Stimulated activated CD4-positive, alpha-beta T cell treated with anti-CD3 and anti-CD28 coated beads, TNF-alpha, amount 100 ng/mL, for 4 hours (primary cell): Measurements from ENCODE around the gene KISS1R.
"Not testable (repeated sequence)": the region's sequence is repeated elsewhere in the genome, so short reads cannot be mapped to it uniquely, and the experiment has no call there.

Experiments used
- DNase-seq, 3 experiments: peaks; one replicate each; pipeline ENCODE4 v3.0.0-alpha.2; 2020; ENCODE audit warnings: low read depth in 3 of 3

KISS1R gene

DNA sequence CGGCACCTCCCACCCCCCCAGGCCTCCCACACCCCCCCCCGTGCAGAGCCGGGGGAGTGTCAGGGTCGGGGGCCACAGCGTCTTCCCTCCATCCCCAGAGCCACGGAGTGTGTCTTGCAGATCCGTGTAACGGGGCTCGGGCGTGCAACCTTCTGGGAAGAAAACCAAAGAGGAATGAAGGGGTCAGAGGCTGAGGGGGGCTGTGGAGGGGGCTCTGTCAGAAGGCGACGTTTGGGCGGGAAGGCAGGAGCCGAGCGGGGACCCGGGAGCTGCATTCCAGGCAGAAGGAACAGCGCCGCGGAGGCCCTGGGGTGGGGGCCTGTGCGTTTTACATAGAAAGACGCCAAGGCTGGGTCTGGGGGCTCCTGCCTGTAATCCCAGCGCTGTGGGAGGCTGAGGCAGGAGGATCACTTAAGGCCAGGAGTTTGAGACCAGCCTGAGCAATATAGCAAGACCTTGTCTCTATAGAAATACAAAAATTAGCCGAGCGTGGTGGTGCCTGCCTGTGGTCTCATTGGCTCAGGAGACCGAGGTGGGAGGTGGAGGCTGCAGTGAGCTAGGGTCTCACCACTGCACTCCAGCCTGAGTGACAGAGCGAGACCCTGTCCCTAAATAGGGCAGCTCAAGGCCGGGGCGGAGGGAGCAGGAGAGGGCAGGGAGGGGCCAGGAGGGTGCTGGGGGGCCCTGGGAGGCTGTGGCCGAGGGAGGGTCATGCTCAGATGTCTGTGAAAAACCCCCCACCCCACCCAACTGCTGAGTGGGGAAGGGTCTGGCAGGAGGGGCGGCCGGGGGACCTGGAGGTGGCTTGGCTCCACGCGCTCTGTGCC lies 36.5 kb downstream of the KISS1R start:
- DNase-seq: no peak

DNA sequence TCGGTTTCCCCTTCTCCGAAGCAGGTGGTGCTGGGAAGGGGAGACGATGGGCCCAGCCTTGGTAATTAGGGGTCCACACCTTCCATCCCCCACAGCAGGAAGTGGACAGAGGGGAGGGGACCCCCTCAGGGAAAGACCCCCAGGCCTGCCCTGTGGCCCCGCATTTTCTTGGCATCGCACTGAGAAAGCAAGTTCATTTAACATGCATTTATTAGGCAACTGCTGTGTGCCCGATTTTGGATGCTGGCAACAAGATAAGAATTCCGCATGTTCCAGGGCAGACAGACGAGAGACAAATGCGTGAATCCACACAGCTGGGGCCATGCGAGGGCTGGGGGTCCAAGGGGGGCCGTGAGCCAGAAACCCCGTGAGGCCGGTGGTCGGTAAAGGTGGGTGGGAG lies 37.1 kb downstream of the KISS1R start:
- no peak for DNase-seq

DNA sequence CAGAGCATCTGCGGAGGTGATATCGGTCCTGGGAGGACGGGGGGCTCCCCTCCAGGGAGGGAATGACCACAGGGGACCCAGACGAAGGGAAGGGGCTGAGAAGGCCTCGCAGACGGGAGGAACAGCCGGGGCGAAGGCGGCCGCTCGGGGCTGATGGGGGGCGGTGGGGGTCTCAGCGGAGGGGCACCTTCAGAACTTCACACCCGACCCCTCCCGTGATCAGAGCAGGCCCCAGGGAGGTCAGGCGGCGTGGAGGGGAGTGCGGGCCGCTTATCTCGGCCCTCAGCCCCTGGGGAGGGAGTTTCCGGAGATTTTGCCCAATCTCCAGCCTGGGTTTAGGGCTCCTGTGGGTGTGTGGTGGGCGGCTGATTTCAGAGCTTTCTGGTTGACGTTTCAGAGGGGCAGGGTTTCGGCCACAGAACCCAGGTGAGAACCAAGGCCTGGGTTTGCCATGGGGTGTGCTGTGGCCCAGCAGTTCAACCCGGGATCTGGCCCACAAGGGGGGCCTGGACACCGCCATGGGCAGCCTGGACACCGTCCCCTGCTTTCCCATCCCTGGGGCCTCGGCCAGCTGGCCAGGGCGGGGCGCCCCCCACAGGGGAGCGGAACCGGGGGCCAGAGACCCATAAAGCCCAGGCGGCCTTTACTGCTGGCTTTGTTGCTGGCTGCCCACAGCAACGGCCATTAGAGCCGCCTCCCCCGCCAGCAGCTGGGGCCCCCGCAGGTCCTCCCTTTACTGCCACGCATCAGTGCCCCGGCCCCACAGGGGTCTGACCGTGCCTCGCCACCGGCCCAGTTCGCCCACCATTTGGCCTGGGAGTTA lies 37.8 kb downstream of the KISS1R start:
- no peak for DNase-seq

DNA sequence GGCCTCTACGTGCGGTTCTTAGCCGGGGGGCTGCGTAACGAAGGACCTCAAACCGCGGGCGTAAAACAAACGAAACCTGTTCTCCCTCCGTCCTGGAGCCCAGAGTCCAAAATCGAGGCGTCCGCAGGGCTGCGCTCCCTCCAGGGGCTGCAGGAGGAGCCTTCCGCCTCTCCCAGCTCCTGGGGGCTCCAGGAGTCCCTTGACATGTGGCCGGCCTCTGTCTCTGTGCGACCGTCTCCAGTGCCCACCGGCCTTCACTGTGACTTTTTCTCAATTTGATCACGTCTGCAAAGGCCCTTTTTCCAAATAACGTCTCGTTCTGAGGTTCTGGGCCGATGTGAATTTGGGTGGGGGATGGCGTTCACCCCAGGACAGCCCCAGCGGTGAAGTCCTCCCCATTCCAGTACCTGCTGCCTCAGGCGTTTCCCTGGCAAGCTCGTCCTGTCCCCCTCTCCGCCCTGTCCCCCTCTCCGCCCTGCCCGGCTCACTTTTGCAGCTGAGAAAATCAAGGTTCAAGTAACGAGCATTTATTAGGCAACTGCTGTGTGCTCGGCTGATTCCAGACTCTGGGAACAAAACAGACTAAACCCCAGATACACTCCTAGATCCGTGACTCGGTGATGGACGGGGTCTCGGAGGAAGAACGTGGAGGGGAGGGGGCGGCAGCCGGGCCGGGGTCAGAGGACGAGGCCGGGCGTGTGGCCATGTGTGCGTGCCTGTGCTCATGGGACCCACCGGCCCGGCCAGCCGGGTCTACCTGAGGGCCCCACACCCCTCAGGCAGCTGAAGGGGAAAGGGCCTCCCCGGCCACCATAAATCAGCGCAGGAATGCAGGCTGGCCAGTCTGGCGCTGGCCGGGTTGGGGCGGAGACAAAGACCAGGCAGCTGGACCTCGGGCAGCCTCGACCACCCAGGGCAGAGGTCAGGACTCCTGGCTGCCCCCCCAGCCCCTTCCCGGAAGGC lies 39.0 kb downstream of the KISS1R start:
- DNase-seq: no peak

DNA sequence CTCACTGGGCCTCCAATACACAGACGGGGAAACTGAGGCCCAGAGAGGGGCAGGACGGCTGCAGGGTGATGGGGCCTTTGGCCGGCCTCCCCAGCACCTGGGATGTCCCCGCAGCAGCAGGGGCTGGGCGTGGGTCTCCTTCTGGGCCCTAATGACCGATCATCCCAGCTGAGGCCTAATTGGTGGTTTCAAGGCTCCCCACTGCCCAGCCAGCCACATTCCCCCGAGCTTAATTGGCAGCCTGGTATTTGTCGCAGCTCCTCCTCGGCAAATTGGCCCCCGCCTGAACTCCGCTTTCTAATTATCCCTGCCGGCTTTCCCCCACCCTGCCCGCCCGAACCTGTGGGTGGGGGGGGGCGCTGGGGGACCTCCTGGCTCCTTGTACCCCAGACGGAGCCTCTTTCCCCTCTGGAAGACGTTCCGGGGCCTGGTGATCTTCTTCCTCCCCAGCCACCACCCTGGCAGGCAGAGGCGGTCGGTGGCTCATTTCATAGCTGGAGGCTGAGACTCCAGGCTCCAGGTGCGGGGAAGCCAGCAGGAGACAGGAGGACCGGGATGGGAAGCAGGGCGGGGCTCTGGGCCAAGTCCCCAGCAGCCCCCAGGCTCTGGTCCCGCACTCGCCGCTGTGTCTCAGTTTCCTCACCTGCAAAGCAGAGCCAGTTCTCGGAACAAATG lies 39.8 kb downstream of the KISS1R start:
- DNase-seq: no peak

DNA sequence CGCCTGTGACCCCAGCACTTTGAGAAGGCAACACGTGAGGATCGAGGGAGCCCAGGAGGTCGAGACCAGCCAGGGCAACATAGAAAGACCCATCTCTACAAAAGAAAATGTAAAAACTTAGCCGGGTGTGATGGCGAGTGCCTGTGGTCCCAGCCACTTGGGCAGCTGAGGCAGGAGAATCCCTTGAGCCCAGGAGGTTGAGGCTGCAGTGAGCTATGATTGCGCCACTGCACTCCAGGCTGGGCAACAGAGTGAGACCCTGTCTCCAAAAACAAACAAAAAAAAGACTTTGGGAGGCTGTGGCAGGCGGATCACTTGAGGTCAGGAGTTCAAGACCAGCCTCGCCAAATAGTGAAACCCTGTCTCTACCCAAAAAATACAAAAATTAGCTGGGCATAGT lies 40.4 kb downstream of the KISS1R start:
- DNase-seq: not testable (repeated sequence)

DNA sequence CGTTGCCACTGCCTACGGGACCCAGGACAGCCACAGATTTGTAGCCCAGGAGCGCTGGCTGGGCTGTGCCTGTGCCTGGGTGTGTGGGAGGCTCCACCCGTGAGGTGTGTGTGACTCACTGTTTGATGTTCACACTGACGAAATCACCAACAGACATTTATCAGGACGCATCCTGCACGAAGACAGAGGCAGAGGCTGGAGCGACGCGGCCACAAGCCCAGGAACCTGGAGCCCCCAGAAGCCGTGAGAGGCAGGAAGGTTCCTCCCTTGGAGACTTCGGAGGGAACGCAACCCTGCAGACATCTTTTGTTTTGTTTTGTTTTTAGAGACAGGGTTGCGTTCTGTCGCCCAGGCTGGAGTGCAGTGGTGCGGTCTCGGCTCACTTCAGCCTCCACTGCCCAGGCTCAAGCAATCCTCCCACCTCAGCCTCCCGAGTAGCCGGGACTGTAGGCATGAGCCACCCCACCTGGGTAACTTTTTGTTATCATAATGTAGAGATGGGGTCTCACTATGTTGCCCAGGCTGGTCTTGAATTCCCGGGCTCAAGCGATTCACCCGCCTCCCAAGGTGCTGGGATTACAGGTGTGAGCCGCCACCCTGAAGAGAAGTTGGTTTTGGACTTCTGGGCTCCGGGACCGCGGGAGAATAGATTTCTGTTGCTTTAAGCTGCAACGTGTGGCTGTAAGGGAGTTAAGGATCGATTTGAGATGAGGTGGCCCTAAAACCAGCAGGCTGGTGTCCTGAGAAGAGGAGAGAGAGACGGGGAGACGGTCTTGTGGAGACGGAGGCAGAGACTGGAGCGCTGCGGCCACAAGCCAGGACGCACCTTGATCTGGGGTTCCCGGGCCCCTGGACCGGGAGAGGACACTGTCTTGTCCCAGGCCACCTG lies 42.1 kb downstream of the KISS1R start:
- peak; percentile 15 to 30 (median 23) for DNase-seq

DNA sequence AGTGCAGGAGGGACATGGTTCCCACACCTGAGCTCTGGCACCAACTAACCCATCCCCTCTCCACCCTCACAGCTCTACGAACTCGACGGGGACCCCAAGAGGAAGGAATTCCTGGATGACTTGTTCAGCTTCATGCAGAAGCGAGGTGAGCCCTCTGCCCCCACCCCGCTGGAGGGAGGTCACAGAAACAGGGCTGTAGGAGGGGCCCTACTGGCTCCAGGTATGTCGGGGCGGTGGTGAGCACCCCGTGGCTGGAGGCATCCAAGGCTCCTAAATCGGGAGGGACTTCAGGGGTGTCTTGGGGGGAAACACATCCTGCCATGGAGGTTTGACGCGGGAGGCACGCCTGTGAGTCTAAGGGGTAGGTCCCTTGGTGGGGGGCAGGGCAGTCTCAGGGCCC lies 42.9 kb downstream of the KISS1R start:
- DNase-seq: no peak

DNA sequence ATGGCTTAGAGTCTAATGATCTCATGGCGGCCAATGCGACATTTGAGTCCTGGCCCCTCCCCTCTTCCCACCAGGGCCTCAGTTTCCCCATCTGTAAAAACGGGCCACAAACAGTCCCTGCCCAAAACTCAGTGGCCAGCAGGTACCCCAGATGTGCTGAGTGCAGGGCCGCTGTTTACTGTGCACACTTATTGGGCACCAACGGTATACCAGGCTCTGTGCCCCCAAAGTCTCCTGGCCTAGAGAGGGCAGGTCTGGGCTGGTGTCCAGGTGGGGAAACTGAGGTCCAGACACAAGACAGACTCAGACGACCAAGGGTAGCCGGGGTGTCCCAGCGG lies 43.4 kb downstream of the KISS1R start:
- no peak for DNase-seq

DNA sequence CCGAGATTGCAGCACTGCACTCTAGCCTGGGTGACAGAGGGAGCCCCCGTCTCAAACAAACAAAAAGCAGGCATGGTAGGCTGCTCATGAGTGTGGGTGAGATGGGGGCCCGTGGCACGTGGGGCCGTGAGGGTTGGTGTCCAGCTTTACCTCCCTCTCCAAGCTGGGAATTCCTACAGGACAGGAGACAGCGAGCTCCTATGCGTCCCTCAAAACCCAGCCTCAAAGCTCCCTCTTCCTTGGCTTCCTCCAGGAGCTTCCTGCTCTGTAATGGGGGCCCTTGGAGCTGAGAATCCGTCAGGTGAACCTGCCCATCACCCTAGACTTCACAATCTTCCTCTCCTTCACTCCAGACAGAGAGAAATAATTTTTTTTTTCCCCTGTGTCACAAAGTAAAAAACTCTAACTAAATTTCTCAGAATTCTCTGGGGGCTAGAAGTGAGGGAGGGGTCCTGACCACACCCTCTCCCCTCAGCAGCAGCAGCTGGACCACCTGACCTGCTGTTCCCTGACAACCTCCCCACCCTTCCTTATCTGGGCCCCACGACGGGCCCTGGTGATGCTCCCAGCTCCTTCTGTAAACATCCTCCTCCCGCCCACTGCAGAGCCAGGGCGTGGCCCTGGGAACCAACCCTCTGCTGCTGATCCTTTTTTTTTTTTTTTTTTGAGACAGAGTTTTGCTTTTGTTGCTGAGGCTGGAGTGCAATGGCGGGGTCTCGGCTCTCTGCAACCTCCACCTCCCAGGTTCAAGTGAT lies 44.9 kb downstream of the KISS1R start:
- no peak for DNase-seq

DNA sequence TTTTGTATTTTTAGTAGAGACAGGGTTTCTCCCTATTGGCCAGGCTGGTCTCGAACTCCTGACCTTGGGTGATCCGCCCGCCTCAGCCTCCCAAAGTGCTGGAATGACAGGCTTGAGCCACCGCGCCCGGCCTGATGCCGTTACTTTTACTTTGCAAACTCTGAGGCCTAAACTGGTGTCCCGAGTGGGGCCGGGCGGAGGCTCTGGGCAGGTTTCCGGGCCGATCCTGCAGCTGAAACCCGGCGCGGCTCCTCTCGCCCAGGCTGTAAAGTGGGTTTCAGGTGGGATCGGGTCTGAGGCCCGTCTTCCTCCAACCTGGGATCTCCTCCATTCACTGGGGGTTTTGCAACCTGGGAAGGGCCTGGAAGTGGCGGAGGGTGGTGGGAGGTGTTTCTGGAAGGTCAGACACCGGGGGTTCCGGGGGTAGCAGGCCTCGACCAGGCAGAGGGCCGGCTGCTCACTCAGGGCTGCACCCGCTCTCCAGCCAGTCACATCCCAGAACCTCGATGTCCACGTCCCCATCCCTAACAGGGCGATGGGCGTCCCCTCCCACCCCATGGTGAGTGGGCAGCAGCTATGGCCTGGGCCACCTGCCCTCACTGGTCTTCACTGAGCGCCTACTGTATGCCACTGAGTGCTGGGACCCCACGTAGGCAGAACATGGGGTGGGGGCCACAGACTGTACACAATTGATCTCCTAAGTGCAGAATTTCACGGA lies 45.7 kb downstream of the KISS1R start:
- DNase-seq: no peak

DNA sequence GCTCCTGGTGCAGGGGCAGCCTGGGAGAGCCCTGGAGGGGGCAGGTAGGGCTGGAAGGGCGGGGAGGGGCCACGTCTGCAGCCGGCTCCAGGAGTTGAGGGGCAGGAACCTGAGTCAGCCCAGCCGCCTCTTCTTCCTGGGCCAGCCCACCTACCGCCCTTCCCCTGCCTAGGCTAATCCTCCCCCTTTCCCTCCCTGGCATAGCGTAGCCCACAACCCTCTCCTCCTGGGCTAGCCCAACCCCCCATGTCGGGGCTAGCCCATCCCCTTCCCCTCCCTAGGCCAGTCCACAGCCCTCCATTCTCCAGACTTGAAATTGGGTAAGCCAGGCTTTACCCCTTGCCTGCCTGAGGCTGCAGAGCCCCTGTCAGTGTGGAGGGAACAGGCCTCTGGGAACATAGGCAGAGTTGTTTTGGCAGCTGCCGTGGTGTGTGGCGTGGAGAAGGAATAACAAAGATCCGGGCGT lies 46.4 kb downstream of the KISS1R start:
- DNase-seq: no peak

DNA sequence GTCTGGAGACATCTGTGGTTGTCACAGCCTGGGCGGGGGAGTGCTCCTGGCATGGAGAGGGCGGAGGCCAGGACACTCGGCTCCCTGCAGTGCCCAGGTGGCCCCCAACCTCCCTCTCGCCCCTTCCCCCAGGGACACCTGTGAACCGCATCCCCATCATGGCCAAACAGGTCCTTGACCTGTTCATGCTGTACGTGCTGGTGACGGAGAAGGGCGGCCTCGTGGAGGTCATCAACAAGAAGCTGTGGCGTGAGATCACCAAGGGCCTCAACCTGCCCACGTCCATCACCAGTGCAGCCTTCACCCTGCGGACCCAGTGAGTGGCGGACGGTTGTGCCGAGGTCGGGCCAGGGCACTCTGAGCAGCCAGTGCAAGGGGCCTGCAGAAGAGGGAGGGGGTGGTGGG lies 47.0 kb downstream of the KISS1R start:
- no peak for DNase-seq

DNA sequence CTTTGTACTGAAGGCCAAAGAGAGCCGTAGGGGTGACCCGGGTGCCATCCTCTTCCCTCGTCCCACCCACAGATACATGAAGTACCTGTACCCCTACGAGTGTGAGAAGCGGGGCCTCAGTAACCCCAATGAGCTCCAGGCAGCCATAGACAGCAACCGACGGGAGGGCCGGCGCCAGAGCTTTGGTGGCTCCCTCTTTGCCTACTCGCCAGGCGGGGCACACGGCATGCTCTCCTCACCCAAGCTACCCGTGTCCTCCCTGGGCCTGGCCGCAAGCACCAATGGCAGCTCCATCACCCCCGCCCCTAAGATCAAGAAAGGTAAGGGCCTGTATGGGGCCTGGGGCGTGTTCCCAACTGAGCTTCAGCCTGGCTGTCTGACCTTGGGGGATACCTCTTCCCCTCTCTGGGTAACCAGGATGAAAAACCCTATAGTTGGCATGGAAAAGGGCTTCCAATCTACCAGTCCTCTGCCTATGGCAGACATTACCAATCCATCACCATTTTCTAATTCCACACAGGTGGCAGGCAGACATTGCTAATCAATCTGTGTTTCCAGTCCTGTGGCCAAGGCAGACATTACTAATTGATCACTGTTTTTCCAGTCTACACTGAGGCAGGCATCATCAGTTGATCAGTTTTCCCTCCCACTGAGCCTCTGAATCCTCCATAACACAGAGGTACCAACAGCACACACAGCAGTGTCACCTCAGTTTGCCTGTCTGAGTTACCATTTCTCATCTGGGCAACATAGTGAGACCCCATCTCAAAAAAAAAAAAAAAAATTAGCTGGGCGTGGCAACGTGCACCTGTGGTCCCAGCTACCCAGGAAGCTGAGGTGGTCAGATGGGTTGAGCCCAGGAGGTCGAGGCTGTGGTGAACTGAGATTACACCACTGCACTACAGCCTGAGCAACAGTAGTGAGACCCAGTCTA lies 47.9 kb downstream of the KISS1R start:
- DNase-seq: no peak

DNA sequence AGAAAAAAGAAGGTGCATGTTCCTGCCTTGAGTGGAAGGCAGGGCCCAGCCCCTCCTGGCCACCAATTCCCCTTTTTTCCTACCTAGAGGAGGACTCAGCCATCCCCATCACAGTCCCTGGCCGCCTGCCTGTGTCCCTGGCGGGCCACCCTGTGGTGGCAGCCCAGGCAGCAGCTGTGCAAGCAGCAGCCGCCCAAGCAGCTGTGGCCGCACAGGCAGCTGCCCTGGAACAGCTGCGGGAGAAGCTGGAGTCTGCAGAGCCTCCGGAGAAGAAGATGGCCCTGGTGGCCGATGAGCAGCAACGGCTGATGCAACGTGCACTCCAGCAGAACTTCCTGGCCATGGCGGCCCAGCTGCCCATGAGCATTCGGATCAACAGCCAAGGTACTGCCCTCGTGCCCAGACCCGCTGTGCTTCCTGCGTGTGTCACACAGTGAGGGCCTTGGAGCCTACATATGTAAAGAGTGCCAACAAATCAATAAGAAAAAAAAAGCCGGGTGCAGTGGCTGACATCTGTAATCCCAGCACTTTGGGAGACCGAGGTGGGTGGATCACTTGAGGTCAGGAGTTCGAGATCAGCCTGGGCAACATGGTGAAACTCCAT lies 49.5 kb downstream of the KISS1R start:
- no peak for DNase-seq
